Cardiac muscle cell (in vitro differentiated cells and primary cell): ENCODE measurements around the gene CD74. TPM values are rescaled to one million over a fixed set of nuclear protein-coding genes. Genes with fewer than 3 reads are reported as not detected.

Experiments used
- DNase-seq, 2 donors: peaks; one replicate each; pipeline versions ENCODE4 v3.0.0 to v3.0.0-alpha.2; 2010 to 2017; ENCODE audit warnings: low read depth in 1 of 2, low spot score in 1 of 2
- H3K27ac ChIP-seq: fragments of 200-600 bp; sonication (generic); 2 replicates; pipeline ENCODE4 v1.5.1; 2016
- H3K27me3 ChIP-seq: fragments of 200-600 bp; sonication (generic); 2 replicates; pipeline ENCODE4 v1.6.0; 2016; ENCODE audit warnings: control low read depth
- H3K36me3 ChIP-seq: fragments of 200-600 bp; sonication (generic); 2 replicates; pipeline ENCODE4 v1.5.1; 2016; ENCODE audit warnings: control low read depth
- H3K4me1 ChIP-seq: fragments of 200-600 bp; sonication (generic); 2 replicates; pipeline ENCODE4 v1.8.1; 2017; ENCODE audit warnings: low read depth, mild to moderate bottlenecking, mixed run types
- H3K4me3 ChIP-seq: fragments of 200-600 bp; sonication (generic); 2 replicates; pipeline ENCODE4 v1.5.1; 2016; ENCODE audit warnings: mild to moderate bottlenecking
- H3K9me3 ChIP-seq: fragments of 200-600 bp; sonication (generic); 2 replicates; pipeline ENCODE4 v1.5.1; 2017; ENCODE audit warnings: low read depth, mild to moderate bottlenecking, control low read depth
- CTCF ChIP-seq: IDR thresholded peaks from 2 replicates; pipeline ENCODE4 v1.5.1; 2012; ENCODE audit warnings: low read depth, mild to moderate bottlenecking, low read length
- polyA plus RNA-seq: library from polyadenylated mRNA; unstranded; fragments of >200 nt; fragmentation: Nextera tagmentation; extraction: Ambion mirVana; gene quantifications from 2 replicates; pipeline ENCODE4 v1.2.1, GENCODE V29; 2016
- total RNA-seq: library from RNA; depleted of rRNA; stranded (reverse); fragments of >200 nt; gene quantifications from 2 replicates; pipeline ENCODE4 v1.2.3, GENCODE V29; 2016

The CD74 gene
- total RNA-seq = 11.7 and 12.6 TPM in 2 replicates
- 16.3 and 23.7 TPM in 2 replicates for polyA plus RNA-seq

- Histone ChIP-seq H3K27me3 (no peaks in the 10 kb centered on the region), H3K4me3 (no peak within 1 kb of the TSS), H3K27ac (no peak within 1 kb of the TSS), H3K4me1 (peaks cover 12% of the 10 kb centered on the region), H3K36me3 (no peaks in the 10 kb centered on the region), H3K9me3 (no peaks in the 10 kb centered on the region)
- DNase-seq = peak; percentile 56 to 76
- TF ChIP-seq CTCF = no peak
Observed at GRCh38 chr5:150412319-150413175, at the start of gene CD74. CD74 (minus strand) TSS chr5:150412910; CDS start chr5:150412749, 161 bp downstream.

GRCh38 chr5:150461231-150461630, 48.5 kb upstream of the CD74 start:
- H3K36me3 ChIP-seq = no peaks in the 10 kb centered on the region
- H3K27ac ChIP-seq = peak overlapping the region; percentile 55
- DNase-seq = peak in 1 of 2 donors; percentile 24
- no peak for TF ChIP-seq CTCF
- no peaks in the 10 kb centered on the region for H3K9me3 ChIP-seq
- H3K4me3 ChIP-seq = no peak overlapping the region
- H3K4me1 ChIP-seq = peaks cover 13% of the 10 kb centered on the region
- H3K27me3 ChIP-seq = no peaks in the 10 kb centered on the region

- H3K4me3 ChIP-seq = no peak overlapping the region
- H3K9me3 ChIP-seq = no peaks in the 10 kb centered on the region
- no peaks in the 10 kb centered on the region for H3K27me3 ChIP-seq
- H3K4me1 ChIP-seq = peaks cover 13% of the 10 kb centered on the region
- H3K27ac ChIP-seq = peak overlapping the region; percentile 55
- no peak for TF ChIP-seq CTCF
- DNase-seq = no peak
- no peaks in the 10 kb centered on the region for H3K36me3 ChIP-seq
Observed at GRCh38 chr5:150460781-150461180, 48.1 kb upstream of the CD74 start.

GRCh38 chr5:150458802-150459557, 46.3 kb upstream of the CD74 start:
- H3K4me3 ChIP-seq = no peak overlapping the region
- TF ChIP-seq CTCF = peak; percentile 69
- DNase-seq = peak; percentile 71 to 78
- peaks cover 13% of the 10 kb centered on the region for H3K4me1 ChIP-seq
- no peaks in the 10 kb centered on the region for H3K9me3 ChIP-seq
- H3K27me3 ChIP-seq = no peaks in the 10 kb centered on the region
- H3K36me3 ChIP-seq = no peaks in the 10 kb centered on the region
- no peak overlapping the region for H3K27ac ChIP-seq

- Histone ChIP-seq H3K4me1 (peaks cover 13% of the 10 kb centered on the region), H3K27ac (no peak overlapping the region), H3K36me3 (no peaks in the 10 kb centered on the region), H3K9me3 (no peaks in the 10 kb centered on the region), H3K4me3 (no peak overlapping the region), H3K27me3 (no peaks in the 10 kb centered on the region)
- no peak for TF ChIP-seq CTCF
- DNase-seq = no peak
Observed at GRCh38 chr5:150457562-150458240, 45.0 kb upstream of the CD74 start.
